SH-SY5Y (cell line): Measurements from ENCODE around the gene ZNF683.

ENCODE experiments used
- GATA2 ChIP-seq: IDR thresholded peaks from 2 replicates; pipeline ENCODE4 v1.6.1; 2011; ENCODE audit warnings: mild to moderate bottlenecking, low read depth, low read length
- GATA3 ChIP-seq: IDR thresholded peaks from 2 replicates; pipeline ENCODE4 v1.6.1; 2011; ENCODE audit warnings: low read depth, mild to moderate bottlenecking, low read length, moderate library complexity

DNA sequence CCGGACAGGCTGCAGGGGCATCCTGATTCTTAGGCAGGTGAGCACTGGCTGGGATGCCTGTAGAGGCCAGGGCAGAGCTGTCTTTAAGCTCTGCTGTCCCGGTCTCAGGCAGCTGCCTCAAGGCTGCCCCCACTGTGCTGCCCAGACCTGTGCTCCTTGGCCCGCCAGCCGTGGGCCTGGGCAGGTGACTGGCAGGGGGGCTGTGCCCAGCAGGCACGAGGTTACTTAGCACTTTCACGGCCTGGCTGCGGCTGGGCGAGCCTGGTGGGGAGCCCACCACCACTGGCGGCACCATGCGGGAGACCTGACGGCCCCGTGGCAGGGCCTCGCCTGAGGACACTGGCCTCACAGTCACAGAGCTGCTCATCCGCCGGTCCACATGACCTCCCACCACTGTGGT is 26.8 kb downstream of the ZNF683 start:
- TF ChIP-seq GATA3, result no peak
- TF ChIP-seq GATA2, result no peak
